ENCODE measurements around the gene RPS6KA2.

Gene RPS6KA2

GRCh38 chr6:166572370-166573261, 54.4 kb downstream of the RPS6KA2 start:
- no peak for DNase-seq (ENCODE audit: low spot score)

- no peak for DNase-seq (ENCODE audit: low spot score)
Observed at GRCh38 chr6:166570929-166571713, 55.9 kb downstream of the RPS6KA2 start.

- DNase-seq (ENCODE audit: low spot score), result no peak
Observed at GRCh38 chr6:166569206-166569605, 57.8 kb downstream of the RPS6KA2 start.

GRCh38 chr6:166567813-166568212, 59.2 kb downstream of the RPS6KA2 start:
- no peak for DNase-seq (ENCODE audit: low spot score)

GRCh38 chr6:166567107-166567506, 59.9 kb downstream of the RPS6KA2 start:
- DNase-seq (ENCODE audit: low spot score), result no peak

- no peak for DNase-seq (ENCODE audit: low spot score)
Observed at GRCh38 chr6:166566026-166567011, 60.7 kb downstream of the RPS6KA2 start.

- DNase-seq (ENCODE audit: low spot score), result no peak
Observed at GRCh38 chr6:166565084-166565967, 61.7 kb downstream of the RPS6KA2 start.

- DNase-seq (ENCODE audit: low spot score), result no peak
Observed at GRCh38 chr6:166563805-166564204, 63.2 kb downstream of the RPS6KA2 start.

- DNase-seq (ENCODE audit: low spot score), result no peak
Observed at GRCh38 chr6:166563200-166563599, 63.9 kb downstream of the RPS6KA2 start.

- no peak for DNase-seq (ENCODE audit: low spot score)
Observed at GRCh38 chr6:166562726-166563125, 64.3 kb downstream of the RPS6KA2 start.

- no peak for DNase-seq (ENCODE audit: low spot score)
Observed at GRCh38 chr6:166561771-166562359, 65.2 kb downstream of the RPS6KA2 start.

- DNase-seq (ENCODE audit: low spot score), result no peak
Observed at GRCh38 chr6:166560222-166560621, 66.8 kb downstream of the RPS6KA2 start.

- no peak for DNase-seq (ENCODE audit: low spot score)
Observed at GRCh38 chr6:166559662-166560061, 67.4 kb downstream of the RPS6KA2 start.

GRCh38 chr6:166559211-166559610, 67.8 kb downstream of the RPS6KA2 start:
- no peak for DNase-seq (ENCODE audit: low spot score)

GRCh38 chr6:166558156-166559005, 68.7 kb downstream of the RPS6KA2 start:
- DNase-seq (ENCODE audit: low spot score), result no peak

- DNase-seq (ENCODE audit: low spot score), result peak; percentile 94
Observed at GRCh38 chr6:166556863-166557322, 70.2 kb downstream of the RPS6KA2 start.

- peak; percentile 25 for DNase-seq (ENCODE audit: low spot score)
Observed at GRCh38 chr6:166556336-166556735, 70.7 kb downstream of the RPS6KA2 start.

- peak; percentile 34 for DNase-seq (ENCODE audit: low spot score)
Observed at GRCh38 chr6:166555086-166555485, 72.0 kb downstream of the RPS6KA2 start.

- peak; percentile 56 for DNase-seq (ENCODE audit: low spot score)
Observed at GRCh38 chr6:166554316-166554715, 72.7 kb downstream of the RPS6KA2 start.

Data from pons (tissue), 1 donor.